DND-41 (cell line): ENCODE results near the gene DSCAML1.

Source experiments
- ATAC-seq: fragments of 200-7000 bp; cut with Tn5 transposase; 3 replicates; pipeline ENCODE4 v1.9.1; 2021; ENCODE audit warnings: low read depth; ENCODE audit not compliant: insufficient read depth
- DNase-seq: peaks from one replicate; pipeline ENCODE4 v3.0.0-alpha.2; 2020
- H2AFZ ChIP-seq: 2 replicates; pipeline ENCODE4 v1.6.0; 2012; ENCODE audit warnings: low read depth, low read length
- H3K27ac ChIP-seq: 2 replicates; pipeline ENCODE4 v1.5.1; 2012; ENCODE audit warnings: low read length, inconsistent platforms
- H3K27me3 ChIP-seq: fragments of 200-600 bp; sonication (generic); 2 replicates; pipeline ENCODE4 v1.6.0; 2012; ENCODE audit warnings: low read length, mild to moderate bottlenecking, inconsistent platforms; ENCODE audit not compliant: insufficient read depth, poor library complexity
- H3K36me3 ChIP-seq: 2 replicates; pipeline ENCODE4 v1.5.1; 2012; ENCODE audit warnings: low read length, inconsistent platforms; ENCODE audit not compliant: insufficient read depth
- H3K4me1 ChIP-seq: 2 replicates; pipeline ENCODE4 v1.5.1; 2012; ENCODE audit warnings: mild to moderate bottlenecking, low read length; ENCODE audit not compliant: insufficient read depth
- H3K4me2 ChIP-seq: 2 replicates; pipeline ENCODE4 v1.6.0; 2012; ENCODE audit warnings: mild to moderate bottlenecking, moderate library complexity, low read length, inconsistent platforms; ENCODE audit not compliant: insufficient read depth
- H3K4me3 ChIP-seq, 2 experiments: fragments of 200-600 bp in 1 of 2; shearing (Covaris generic) in 1 of 2; 2 replicates each; pipeline ENCODE4 v1.5.1; 2012 to 2016; ENCODE audit warnings: inconsistent platforms in 2 of 2, low read length in 2 of 2, mild to moderate bottlenecking in 2 of 2, low read depth in 1 of 2, moderate library complexity in 1 of 2
- H3K79me2 ChIP-seq: 2 replicates; pipeline ENCODE4 v1.6.0; 2012; ENCODE audit warnings: low read length, inconsistent platforms; ENCODE audit not compliant: insufficient read depth
- H3K9ac ChIP-seq: 2 replicates; pipeline ENCODE4 v1.6.0; 2012; ENCODE audit warnings: low read depth, mild to moderate bottlenecking, inconsistent platforms, low read length, moderate library complexity
- H3K9me3 ChIP-seq: 2 replicates; pipeline ENCODE4 v1.5.1; 2012; ENCODE audit warnings: low read length, moderate library complexity, mild to moderate bottlenecking, inconsistent platforms; ENCODE audit not compliant: insufficient read depth, severe bottlenecking
- H4K20me1 ChIP-seq: 2 replicates; pipeline ENCODE4 v1.6.0; 2012; ENCODE audit warnings: low read length; ENCODE audit not compliant: insufficient read depth
- CTCF ChIP-seq: IDR thresholded peaks from 2 replicates; pipeline ENCODE4 v1.5.1; 2012; ENCODE audit warnings: borderline replicate concordance, low read length, moderate library complexity, mild to moderate bottlenecking; ENCODE audit not compliant: poor library complexity, severe bottlenecking; ENCODE audit errors: extremely low read depth
- EZH2 ChIP-seq: IDR thresholded peaks from 3 replicates; pipeline ENCODE4 v1.6.1; 2012; ENCODE audit warnings: borderline replicate concordance, low read depth, mild to moderate bottlenecking, moderate library complexity, low read length, inconsistent platforms; ENCODE audit not compliant: severe bottlenecking

DSCAML1 gene

GRCh38 chr11:117560780-117561530 is 236.1 kb downstream of the DSCAML1 start:
- Histone ChIP-seq H3K4me2 (no peak overlapping the region), H3K79me2 (no peaks in the 10 kb centered on the region), H3K4me3 (no peak overlapping the region), H3K36me3 (no peaks in the 10 kb centered on the region), H3K4me1 (no peaks in the 10 kb centered on the region), H3K9me3 (no peaks in the 10 kb centered on the region), H3K27ac (no peak overlapping the region), H3K9ac (no peak overlapping the region), H3K27me3 (no peaks in the 10 kb centered on the region), H2AFZ (no peak overlapping the region), H4K20me1 (peaks cover 31% of the 10 kb centered on the region)
- no peak for TF ChIP-seq CTCF
- no peak for TF ChIP-seq EZH2
- no peak for ATAC-seq
- DNase-seq = no peak

- no peaks in the 10 kb centered on the region for H3K79me2 ChIP-seq
- ATAC-seq (no peak), DNase-seq (no peak)
- H3K4me2 ChIP-seq = no peak overlapping the region
- H3K27me3 ChIP-seq = no peaks in the 10 kb centered on the region
- H3K36me3 ChIP-seq = no peaks in the 10 kb centered on the region
- peaks cover 36% of the 10 kb centered on the region for H4K20me1 ChIP-seq
- no peaks in the 10 kb centered on the region for H3K9me3 ChIP-seq
- no peaks in the 10 kb centered on the region for H3K4me1 ChIP-seq
- H3K4me3 ChIP-seq = no peak overlapping the region
- H2AFZ ChIP-seq = no peak overlapping the region
- TF ChIP-seq CTCF (no peak), EZH2 (no peak)
- no peak overlapping the region for H3K27ac ChIP-seq
- no peak overlapping the region for H3K9ac ChIP-seq
These were observed 237.3 kb downstream of the DSCAML1 start for GRCh38 chr11:117559698-117560097.

GRCh38 chr11:117557361-117557760 is 239.7 kb downstream of the DSCAML1 start:
- no peaks in the 10 kb centered on the region for H3K36me3 ChIP-seq
- H3K27ac ChIP-seq = no peak overlapping the region
- ATAC-seq (no peak), DNase-seq (no peak)
- no peaks in the 10 kb centered on the region for H3K27me3 ChIP-seq
- H3K9ac ChIP-seq = no peak overlapping the region
- H3K4me1 ChIP-seq = no peaks in the 10 kb centered on the region
- no peak overlapping the region for H3K4me3 ChIP-seq
- no peaks in the 10 kb centered on the region for H3K79me2 ChIP-seq
- TF ChIP-seq EZH2 (no peak), CTCF (no peak)
- no peaks in the 10 kb centered on the region for H3K9me3 ChIP-seq
- H2AFZ ChIP-seq = no peak overlapping the region
- H4K20me1 ChIP-seq = peaks cover 41% of the 10 kb centered on the region
- no peak overlapping the region for H3K4me2 ChIP-seq
